Stimulated activated CD4-positive, alpha-beta T cell treated with anti-CD3 and anti-CD28 coated beads, Interleukin-4, amount 100 ng/mL, for 4 hours (primary cell): ENCODE data around the gene C2CD3.
"Not testable (repeated sequence)": the region's sequence is repeated elsewhere in the genome, so short reads cannot be mapped to it uniquely, and the experiment has no call there.

Source experiments
- DNase-seq, 2 experiments: peaks; one replicate each; pipeline ENCODE4 v3.0.0-alpha.2; 2020

C2CD3 gene

DNA sequence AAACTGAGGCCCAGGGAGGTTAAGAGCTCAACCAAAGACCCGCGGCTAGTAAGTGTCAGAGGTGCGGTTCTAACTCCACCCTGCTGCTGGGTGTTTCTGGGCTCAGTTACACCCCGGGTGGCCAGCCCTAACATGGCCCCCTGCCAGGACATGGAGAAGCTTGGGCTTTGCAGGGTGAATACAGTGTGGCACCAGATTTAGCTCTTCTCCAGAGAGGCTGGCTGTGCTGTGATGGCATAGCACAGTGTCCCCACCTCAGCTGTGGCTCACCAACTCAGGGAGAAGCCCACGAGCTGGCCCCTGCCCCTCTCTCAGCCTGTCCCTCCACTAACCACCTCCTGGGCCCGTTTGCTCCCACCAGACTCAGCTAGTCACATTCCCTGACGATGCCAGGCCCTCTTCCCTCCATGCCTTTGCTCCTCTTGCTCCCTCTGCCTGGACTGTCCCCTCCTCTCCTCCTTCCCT lies 168.9 kb downstream of the C2CD3 start:
- no peak for DNase-seq

DNA sequence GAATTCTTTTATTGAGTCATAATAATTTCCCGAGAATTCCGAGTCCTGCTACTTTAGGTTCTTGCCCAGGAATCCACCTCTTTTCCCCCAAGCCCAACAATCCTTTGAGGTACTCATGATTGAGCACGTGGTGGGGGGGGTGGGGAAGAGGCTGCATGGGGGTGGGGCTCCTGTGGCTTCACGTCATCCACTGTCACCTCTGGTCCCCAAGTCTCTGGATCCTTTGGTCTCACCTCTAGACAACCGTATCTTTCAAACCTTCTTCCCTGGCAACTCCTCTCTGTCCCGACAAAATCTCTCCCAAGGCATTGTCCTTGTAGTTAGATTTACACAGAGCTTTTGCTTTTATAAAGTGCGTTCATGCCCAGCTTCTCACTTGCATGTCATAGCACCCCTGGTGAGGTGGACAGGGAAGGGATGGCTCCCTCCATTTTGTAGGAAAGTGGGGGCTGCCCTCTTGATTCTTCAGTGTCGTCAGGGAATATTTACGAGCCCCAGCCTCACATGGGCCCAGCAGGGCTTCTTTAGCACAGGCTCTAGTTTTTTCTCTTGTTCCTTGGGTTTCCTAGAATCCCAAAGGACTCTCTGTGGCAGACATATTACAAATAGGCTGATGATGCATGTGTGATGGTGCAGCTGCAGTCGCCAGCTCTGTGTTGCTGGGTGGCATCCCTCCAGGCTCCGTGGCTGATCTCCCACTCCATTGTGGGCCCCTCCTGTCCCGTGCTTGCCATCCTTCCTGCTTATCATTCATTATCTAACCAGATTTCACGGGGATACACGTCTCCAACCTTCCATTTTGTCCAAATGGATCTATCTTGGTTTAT lies 170.3 kb downstream of the C2CD3 start:
- DNase-seq = no peak

DNA sequence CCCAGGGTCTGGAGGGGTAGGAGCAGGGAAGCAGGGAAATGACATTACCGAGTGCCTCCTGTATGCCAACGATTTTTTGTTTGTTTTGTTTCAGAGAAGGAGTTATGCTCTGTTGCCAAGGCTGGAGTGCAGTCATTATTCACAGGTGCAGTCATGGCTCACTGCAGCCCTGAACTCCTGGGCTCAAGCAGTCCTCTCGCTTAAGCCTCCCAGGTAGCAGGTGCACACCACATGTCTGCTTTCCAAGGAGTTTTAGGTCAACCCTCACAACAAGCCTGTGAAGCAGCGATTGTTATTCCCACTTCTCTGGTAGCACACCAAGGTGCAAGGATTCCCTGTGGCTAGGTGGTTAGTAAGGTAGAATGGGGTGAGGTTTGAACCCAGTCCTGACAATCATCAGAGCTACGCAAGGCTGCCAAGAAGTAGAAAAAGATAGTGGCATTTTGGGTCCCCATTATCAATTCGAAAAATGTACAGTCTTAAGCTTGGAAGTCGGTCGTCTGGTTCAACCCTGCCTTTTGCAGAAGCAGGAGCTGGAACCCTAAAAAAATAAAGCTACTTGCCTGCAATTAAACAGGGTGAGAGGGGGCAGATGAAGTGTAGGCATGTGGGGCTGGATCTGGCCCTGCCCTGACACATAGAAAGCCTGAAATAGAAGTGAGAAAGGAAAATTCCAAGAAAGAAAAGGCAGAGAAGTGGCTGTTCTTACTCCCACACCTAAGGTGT lies 171.1 kb downstream of the C2CD3 start:
- no peak for DNase-seq

DNA sequence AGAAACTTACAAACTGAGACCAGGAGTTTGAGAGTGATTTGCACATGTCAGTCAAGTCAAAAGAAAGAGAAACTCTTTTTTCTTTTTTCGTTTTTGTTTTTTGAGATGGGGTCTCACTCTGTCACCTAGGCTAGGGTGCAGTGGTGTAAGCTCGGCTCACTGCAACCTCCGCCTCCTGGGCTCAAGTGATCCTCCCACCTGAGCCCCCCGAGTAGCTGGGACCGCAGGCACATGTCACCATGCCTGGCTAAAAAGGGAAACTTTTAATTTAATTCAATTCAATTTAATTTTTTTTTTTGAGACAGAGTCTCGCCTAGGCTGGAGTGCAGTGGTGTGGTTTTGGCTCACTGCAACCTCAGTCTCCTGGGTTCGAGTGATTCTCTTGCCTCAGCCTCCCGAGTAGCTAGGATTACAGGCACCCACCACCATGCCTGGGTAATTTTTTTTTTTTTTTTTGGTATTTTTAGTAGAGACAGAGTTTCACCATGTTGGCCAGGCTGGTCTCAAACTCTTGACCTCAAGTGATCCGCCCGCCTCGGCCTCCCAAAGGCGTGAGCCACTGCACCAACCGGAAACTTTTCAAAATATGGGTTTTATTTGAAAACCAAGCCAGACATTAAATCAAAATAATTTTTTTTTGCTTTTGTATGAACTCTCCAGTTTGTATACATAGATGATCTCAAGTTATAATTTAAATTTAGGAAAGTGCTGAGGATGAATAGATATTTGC lies 171.8 kb downstream of the C2CD3 start:
- DNase-seq = no peak

DNA sequence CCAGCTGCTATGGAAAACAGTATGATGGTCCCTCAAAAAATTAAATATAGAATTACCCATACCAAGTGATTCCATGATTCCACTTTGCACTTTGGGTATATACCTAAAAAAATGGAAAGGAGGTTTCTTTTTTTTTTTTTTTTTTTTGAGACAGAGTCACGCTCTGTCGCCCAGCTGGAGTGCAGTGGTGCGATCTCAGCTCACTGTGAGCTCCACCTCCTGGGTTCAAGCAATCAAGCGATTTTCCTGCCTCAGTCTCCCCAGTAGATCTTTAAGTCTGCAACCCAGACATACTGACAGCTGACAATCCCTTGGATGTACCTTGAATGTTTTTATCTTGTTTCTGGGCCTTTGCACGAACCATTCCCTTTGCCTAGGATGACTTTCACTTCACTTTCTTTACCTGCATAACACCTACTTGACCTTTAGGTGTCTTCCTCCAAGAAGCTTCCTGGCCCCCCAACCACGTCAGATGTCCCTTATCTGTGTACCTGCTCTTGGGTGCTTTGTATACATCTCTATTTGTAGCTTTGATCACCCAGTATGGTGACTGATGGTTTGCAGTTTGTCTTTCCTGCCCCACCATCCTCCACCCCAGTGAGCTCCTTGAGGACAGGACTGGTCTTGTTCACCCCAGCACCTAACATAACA lies 173.6 kb downstream of the C2CD3 start:
- no peak for DNase-seq

GRCh38 chr11:73996161-73996747 lies 174.5 kb downstream of the C2CD3 start:
- DNase-seq = no peak

DNA sequence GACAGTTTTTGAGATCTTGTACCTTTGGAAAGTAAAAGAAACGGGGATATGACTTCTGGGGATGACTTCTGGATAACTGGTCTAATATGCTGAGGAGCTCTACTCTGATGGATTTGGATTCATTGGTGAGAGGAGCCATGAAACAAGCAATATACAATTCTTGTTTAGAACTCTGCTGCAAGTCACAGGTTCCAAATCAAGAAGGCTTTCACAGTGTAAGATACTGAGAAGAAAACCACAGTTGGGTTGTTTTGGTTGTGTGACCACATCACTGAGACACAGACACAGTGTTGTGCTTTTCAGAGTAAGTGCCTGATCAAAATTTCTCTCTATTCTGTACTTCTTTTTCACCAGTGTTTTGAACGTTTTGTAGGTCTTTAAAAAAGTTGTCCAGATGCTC lies 175.1 kb downstream of the C2CD3 start:
- DNase-seq = no peak

GRCh38 chr11:73995247-73995646 lies 175.6 kb downstream of the C2CD3 start:
- no peak for DNase-seq

GRCh38 chr11:73991471-73992006 lies 179.3 kb downstream of the C2CD3 start:
- no peak for DNase-seq

- DNase-seq = no peak
Measured at GRCh38 chr11:73990730-73991129, 180.1 kb downstream of the C2CD3 start.

DNA sequence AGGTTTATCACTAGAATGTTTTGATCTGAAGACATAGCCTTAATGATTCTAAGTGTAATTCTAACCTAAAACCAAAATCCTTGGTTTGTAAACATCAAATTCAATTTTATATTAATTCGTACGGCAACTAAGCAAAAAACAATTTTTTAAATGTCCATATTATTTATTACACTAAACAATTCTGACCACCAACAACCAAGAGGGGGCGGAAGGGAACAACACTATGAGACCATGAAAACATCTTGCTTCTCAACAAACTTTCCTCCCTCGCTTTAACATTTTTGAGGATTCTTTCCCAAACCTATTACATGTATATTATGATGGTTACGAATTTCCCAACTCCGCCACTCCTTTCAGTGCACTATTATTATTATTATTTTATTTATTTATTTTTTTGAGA lies 181.6 kb downstream of the C2CD3 start:
- DNase-seq = no peak

DNA sequence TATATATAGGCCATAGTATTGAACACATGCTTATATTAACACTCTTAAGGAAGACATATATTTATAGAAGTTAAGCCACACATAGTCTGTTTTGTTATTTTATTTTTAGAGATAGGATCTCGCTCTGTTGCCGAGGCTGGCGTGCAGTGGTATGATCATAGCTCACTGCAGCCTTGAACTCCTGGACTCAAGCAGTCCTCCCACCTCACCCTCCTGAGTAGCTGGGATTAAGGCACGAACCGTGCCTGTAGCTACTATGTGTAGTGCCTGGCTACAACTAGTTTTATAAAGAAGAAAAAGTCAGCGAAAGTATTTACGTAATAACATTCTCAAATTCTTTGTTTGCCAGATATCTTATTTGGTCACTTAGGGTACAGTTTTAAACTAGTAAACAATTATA lies 182.6 kb downstream of the C2CD3 start:
- DNase-seq = no peak

DNA sequence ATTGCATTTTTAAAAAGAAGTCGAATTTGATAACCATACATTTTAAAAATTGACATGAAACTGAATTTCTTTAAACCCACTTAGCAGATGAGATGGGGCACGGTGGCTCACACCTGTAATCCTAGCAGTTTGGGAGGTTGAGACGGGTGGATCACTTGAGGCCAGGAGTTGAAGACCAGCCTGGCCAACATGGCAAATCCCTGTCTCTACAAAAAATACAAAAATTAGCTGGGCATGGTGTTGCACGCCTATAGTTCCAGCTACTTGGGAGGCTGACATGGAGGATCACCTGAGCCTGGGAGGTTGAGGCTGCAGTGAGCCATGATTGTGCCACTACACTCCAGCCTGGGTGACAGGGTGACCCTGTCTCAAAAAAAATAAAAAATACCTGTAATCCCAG lies 185.1 kb downstream of the C2CD3 start:
- not testable (repeated sequence) for DNase-seq

GRCh38 chr11:73983741-73984538 lies 186.9 kb downstream of the C2CD3 start:
- DNase-seq = no peak

- peak; percentile 86 to 90 for DNase-seq
Measured at GRCh38 chr11:73982990-73983740, 187.6 kb downstream of the C2CD3 start.

DNA sequence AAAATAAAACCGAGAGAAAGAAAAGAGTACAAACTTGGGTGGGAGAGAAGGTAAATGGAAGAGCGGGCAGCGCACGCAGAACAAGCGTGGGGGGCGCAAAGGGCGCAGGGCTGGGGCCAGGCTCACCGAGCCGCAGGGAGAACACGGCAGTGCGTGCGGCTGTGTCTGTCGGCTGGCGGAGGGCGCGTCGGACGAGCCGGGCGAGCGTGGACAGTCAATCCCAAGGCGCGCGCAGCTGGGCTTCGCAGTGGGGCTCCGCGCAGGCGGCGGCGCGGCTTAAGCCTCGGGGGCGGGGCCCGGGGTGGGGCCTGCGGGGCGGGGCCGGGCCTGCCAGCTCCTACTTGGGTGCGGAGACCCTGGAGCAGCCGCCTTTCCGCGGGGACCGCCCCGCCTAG lies 188.2 kb downstream of the C2CD3 start, which contains the start of gene UCP2:
Gene UCP2, minus strand, starts transcription at position 249 of the 395 bp plus-strand sequence. CDS start 4,465 bp downstream, outside the sequence.
- peak; percentile 70 to 83 for DNase-seq

GRCh38 chr11:73981051-73981805 lies 189.6 kb downstream of the C2CD3 start:
- DNase-seq = no peak

GRCh38 chr11:73980001-73980961 lies 190.5 kb downstream of the C2CD3 start:
- peak; percentile 52 to 78 for DNase-seq
